GM08714 (cell line): ENCODE results near the gene RIPOR3.

Experiments
- H3K4me3 ChIP-seq: fragments of 200-500 bp; sonication (Bioruptor generic); 2 replicates; pipeline ENCODE4 v1.5.1; 2014; ENCODE audit warnings: mild to moderate bottlenecking, low read length, inconsistent platforms
- ZNF274 ChIP-seq: IDR thresholded peaks from 2 replicates; pipeline ENCODE4 v1.6.1; 2012; ENCODE audit warnings: mild to moderate bottlenecking, low read depth, low read length

The RIPOR3 gene

GRCh38 chr20:50617022-50617421 is 74.3 kb downstream of the RIPOR3 start:
- H3K4me3 ChIP-seq, result no peak overlapping the region
- TF ChIP-seq ZNF274, result no peak

DNA sequence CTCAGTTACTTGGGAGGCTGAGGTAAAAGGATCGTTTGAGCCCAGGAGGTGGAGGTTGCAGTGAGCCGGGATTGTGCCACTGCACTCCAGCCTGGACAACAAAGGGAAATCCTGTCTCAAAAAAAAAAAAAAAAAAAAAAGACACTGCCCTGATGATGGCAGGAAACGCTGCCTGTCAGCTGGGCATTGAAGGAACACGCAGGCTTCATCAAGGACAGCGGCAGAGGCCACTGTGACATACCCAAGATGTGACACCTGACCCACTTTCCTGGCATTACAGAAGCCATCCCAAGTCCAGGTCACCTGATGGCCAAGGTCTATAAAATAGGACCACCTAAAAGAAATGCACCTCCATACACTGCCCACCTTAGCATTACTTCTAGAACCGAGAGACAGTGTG is 75.9 kb downstream of the RIPOR3 start:
- H3K4me3 ChIP-seq, result no peak overlapping the region
- TF ChIP-seq ZNF274, result no peak

GRCh38 chr20:50613438-50614169 is 77.7 kb downstream of the RIPOR3 start:
- no peak overlapping the region for H3K4me3 ChIP-seq
- no peak for TF ChIP-seq ZNF274

- TF ChIP-seq ZNF274, result no peak
- H3K4me3 ChIP-seq, result no peak overlapping the region
Measured at GRCh38 chr20:50611128-50611810, 80.1 kb downstream of the RIPOR3 start.

GRCh38 chr20:50610212-50610718 is 81.1 kb downstream of the RIPOR3 start:
- no peak for TF ChIP-seq ZNF274
- H3K4me3 ChIP-seq, result no peak overlapping the region

- TF ChIP-seq ZNF274, result no peak
Measured at GRCh38 chr20:50609438-50609989, 81.8 kb downstream of the RIPOR3 start.

GRCh38 chr20:50608750-50609104 is 82.6 kb downstream of the RIPOR3 start:
- no peak for TF ChIP-seq ZNF274
- H3K4me3 ChIP-seq, result no peak overlapping the region

More at GRCh38 chr20:50609438-50609989, 81.8 kb downstream of the RIPOR3 start:
- no peak overlapping the region for H3K4me3 ChIP-seq

DNA sequence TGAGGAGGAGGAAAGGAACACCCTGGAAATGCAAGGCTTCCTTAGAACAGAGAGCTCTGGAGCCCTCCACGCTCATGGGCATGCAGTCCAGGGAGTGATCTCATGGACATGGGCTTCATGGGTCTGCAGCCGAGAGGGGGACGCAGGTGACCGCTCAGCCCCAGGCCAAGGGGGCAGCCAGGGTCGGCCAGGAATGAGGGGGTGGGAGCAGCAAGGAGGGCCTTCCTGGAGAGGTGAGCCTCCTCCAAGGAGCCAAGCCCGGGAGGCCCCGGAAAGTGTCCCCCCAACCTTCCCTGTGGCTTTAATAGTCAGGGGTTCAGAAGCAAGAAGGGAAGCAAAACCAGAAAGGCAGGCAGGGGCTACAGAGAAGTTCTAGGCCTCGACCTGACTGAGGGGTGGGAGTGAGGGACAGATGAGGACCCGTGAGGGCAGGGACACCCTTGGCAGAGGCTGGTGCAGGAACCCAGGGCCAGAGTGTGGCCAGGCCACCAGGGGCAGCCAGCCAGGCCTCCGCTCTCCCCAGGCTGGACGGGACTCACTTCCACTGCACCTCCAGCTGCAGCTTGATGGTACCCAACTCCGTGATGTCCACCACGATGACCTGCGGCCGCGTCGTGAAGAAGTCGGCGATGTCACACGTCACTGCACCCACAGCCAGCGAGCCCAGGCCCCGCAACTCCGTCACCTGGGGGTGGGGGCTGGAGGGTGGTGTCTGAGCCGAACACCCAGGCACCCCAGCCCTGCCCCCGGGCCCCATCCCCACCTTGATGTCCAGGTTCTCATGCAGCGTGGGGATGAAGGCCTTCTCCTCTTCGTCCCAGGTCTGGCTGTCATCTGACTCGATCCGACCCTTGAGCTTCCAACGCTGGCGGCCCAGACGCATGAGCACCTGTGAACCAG is 83.2 kb downstream of the RIPOR3 start:
- TF ChIP-seq ZNF274, result no peak
- H3K4me3 ChIP-seq, result no peak overlapping the region

- no peak overlapping the region for H3K4me3 ChIP-seq
- no peak for TF ChIP-seq ZNF274
Measured at GRCh38 chr20:50607436-50607835, 83.9 kb downstream of the RIPOR3 start.

DNA sequence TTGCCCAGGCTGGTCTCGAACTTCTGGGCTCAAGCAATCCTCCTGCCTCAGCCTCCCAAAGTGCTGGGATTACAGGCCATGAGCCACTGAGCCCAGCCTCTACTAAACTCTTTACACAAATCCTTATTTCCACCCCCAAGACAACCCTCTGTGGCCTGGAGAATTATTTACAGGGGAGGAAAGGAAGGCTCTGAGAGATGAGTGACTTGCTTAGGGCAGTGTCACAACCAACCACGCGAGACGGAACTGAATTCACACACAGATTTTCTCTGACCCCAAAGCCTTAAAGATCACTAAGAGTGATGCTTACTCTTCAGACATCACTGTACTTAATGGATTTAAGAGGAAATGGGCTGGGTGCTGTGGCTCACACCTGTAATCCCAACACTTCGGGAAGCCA is 86.2 kb downstream of the RIPOR3 start:
- H3K4me3 ChIP-seq, result no peak overlapping the region
- no peak for TF ChIP-seq ZNF274

GRCh38 chr20:50604451-50604850 is 86.9 kb downstream of the RIPOR3 start:
- TF ChIP-seq ZNF274, result no peak
- H3K4me3 ChIP-seq, result no peak overlapping the region

- H3K4me3 ChIP-seq, result no peak overlapping the region
- TF ChIP-seq ZNF274, result no peak
Measured at GRCh38 chr20:50602432-50603088, 88.8 kb downstream of the RIPOR3 start.
